NCI-H1436 (cell line): ENCODE results near the gene EPB41L1.

Source experiments
- DNase-seq: peaks from one replicate; lab custom pipeline; 2025; lab: John Stamatoyannopoulos, UW

The EPB41L1 gene

GRCh38 chr20:36262440-36262839, 107.9 kb downstream of the EPB41L1 start:
- no peak for DNase-seq

DNA sequence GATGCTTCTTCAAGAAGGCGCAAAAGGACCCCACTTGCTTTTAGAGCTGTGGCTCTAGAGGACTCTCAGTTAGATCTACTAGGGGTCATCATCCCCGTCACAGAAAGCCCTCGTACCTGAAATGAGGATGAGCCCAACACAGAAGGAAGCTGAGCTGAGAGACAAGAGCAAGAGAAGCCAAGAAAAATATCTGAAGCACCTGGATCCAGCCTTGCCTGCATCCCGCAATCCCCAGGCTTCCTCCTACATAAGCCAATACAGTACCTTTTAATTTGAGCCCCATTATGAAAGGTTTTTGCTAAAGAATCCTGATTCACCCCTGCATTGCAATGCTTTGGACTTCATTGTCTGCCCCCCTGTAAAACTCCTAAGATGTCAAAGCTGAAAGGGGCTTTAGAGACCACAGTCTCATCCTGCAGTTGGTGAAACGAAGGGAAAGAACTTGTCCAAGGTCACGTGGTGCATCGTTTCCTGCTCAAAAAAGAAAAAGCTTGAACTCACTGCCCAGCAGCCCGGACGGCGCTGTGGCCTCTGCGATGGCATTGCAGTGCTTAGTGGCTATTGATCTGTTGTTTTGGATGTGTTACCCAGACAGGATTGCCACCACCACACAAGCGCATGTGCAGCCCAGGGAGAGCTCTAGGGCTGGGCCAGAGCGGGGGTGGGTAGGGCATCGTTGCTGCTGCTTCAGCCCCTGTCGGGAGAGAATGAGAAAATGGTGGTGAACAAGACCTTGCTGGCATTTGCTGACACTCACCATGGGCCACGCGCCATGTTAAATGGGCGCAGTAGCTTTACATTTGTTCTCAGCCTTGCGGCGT, 110.1 kb downstream of the EPB41L1 start:
- no peak for DNase-seq

- no peak for DNase-seq
These were observed 111.6 kb downstream of the EPB41L1 start for GRCh38 chr20:36266189-36266588.

- no peak for DNase-seq
These were observed 113.3 kb downstream of the EPB41L1 start for GRCh38 chr20:36267605-36268381.

GRCh38 chr20:36268440-36269342, 114.2 kb downstream of the EPB41L1 start:
- no peak for DNase-seq

DNA sequence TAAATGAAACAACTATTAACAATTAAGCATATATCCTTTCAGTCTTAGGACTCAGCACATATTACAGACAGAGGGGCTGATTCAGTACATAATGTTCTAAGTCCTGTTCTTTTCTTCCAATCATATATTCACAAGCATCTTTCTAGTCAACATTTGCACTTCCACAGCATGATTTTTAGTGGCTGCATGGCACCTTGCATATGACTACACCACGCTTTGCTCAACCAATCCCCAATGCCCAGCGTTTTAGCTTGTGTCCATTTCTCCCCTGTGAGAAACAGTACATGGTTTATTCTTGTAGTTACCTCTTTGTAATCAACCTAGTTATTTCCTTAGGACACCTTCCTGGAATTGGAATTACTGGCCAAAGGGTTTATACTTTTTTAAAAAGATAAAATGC, 115.0 kb downstream of the EPB41L1 start:
- DNase-seq = no peak

- no peak for DNase-seq
These were observed 116.5 kb downstream of the EPB41L1 start for GRCh38 chr20:36270744-36271638.

- DNase-seq = no peak
These were observed 117.4 kb downstream of the EPB41L1 start for GRCh38 chr20:36271639-36272546.

DNA sequence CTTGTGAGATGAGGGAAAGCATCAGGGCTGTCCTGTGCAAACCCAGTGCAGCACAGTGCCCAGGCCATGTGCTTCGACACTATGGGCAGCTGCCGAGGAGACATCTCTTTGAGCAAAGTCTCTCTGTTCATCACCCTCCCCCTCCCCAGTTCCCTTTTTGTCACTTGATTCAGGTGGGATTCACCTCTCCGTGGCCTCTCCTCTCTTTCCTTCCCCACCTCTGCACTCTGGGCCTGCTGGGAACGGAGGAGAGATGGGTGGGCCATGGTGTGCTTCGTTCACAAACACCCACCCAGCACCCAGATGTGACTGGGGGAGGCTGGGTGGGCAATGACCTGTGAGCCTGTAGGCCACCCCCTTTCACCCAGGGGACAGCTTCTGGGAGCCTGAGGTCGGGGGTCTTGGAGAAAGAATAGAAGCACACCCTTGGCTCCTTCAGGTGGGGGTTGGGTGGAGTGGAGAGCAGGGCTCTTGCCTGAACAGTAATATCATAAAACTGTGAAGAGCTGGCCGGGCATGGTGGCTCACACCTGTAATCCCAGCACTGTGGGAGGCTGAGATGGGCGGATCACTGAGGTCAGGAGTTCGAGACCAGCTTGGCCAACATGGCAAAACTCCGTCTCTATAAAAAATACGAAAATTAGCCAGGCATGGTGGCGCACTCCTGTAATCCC, 118.1 kb downstream of the EPB41L1 start:
- no peak for DNase-seq

DNA sequence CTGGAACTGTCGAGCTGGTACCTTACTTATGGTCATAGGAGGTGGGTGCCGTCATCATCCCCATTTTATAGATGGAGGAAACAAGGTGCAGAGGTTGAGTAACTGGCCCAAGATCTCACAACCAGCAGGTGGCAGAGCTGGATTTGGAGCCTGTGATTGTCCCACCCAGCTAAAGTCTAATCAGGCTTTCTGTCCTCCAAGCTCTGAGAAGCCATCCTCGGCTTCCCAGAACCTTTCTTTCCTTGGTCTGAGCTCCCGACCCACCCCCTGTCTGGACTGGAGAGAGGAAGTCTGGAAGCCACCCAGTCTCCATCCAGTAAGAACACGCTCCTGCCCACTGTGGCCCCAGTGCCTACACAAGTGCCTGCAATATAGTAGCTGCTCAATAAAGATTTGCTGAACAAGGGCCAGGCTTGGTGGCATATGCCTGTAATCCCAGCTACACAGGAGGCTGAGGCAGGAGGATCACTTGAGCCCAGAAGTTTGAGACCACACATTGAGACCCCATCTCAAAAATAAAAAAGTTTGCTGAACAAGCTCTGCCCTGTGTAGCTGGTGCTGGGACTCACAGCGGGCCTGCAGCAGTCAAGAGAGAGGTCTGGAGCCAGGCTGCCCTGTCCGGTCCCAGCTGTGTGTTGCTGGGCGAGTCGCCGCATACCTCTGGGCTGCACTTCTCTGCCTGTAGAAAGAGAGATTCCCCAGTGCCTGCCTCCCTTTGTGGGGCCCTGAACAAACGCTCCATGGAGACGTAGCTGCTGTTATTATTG, 119.1 kb downstream of the EPB41L1 start:
- DNase-seq = peak; percentile 5

GRCh38 chr20:36274181-36274841, 119.8 kb downstream of the EPB41L1 start:
- DNase-seq = no peak

GRCh38 chr20:36275011-36275410, 120.5 kb downstream of the EPB41L1 start:
- no peak for DNase-seq

DNA sequence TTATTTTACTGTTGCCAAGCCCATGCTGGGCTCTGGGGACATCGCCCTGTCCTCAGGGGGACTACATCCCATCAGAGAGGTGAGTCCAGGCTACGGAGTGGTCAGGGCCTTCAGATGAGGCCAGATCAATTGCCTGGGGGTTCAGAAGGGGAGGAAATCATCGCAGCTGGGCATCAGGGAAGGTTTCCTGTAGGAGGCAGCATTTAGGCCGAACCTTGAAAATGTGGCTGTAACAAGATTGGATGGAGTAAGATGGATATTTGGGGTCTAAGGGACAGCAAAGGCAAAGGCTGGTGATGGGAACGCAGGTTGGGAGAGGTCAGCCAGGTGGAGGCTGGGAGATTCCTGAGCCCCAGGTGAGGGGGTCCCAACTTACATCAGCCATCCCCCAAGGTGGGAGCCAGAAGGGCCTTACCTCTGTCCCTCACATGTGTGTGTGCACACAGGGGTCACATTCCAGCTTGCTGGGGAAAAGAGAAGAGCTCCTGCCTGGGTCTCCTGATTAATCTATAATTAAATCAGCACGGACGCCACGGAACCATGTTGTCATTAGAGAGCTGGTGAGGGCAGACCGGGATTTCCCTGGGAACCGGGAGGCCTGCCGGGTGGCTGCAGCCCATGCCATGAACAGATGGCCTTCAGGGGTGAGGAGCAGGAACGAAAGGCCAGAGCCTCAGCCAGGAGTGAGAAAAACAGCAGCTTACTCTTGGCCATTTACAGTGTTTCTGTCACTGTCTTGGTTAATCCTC, 121.1 kb downstream of the EPB41L1 start:
- DNase-seq = no peak

GRCh38 chr20:36277546-36277945, 123.0 kb downstream of the EPB41L1 start:
- DNase-seq = no peak

DNA sequence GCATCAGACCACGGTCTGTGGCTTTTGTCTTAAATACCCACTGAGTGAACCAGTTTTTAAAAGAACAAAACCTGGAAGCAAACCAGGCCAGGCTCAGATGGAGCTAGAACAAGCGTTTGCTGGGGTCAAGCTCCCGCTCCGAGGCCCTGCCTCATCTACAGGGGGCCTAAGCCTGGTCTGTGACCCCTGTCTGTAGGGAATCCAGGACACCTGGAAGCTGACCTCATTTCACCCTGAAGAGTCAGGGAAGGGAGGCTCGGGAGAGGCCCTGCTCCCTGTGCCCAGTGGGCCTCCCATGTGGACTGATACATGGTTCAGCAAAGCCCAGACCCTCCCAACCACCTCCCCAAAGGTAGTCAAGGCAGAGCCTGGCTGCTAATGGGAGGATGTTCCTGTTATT, 124.8 kb downstream of the EPB41L1 start:
- no peak for DNase-seq

DNA sequence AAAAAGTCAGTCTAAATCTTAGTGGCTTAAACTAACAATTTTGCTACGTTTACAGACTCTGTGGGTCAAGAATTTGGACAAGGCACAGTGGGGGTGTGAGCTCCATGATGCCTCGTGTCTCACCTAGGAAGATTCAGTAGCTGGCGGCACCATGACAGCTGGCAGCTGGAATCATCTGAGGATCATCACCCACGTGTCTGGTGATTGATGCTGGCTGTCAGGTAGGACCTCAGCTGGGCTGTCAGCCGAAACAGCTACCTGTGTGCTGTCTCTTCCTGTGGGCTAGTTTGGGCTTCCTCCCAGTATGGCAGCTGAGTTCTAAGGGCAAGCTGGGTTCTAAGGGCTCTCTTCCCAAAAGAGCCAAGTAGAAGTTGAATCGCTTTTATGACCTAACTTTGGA, 125.2 kb downstream of the EPB41L1 start:
- DNase-seq = no peak

DNA sequence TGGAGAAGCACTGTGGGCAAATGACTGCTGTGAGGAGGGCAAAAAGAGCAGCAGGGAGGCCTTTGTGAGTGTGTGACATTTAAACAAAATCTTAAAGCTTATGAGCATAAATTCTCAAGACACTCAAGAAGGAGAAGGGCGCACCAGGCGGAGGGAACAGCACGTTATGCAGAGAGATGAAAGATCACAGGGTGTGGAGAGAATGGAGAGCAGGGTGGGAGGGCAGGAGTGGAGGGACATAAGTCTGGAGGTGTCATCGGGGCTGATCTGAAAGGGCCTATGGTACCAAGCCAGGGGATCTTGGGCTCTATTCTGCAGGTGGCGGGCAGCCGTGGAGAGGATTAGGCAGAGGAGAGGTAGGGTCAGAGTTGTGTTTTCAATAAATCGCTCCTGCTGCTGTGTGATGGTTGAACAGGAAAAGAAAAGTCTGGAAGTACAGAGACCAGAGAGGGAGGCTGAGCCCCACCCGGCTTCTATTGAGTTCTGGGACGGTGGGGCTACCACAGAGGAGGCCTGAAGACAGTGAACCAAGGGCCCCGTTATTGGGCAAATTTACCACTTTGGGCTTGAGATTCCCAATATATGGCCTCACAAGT, 127.3 kb downstream of the EPB41L1 start:
- no peak for DNase-seq
